ENCODE measurements around the gene THSD7A. TPM values are rescaled to one million over a fixed set of nuclear protein-coding genes. Genes with fewer than 3 reads are reported as not detected.

Gene THSD7A
- total and polyA plus RNA-seq, 5 experiments from 2014 or later: not detected

DNA sequence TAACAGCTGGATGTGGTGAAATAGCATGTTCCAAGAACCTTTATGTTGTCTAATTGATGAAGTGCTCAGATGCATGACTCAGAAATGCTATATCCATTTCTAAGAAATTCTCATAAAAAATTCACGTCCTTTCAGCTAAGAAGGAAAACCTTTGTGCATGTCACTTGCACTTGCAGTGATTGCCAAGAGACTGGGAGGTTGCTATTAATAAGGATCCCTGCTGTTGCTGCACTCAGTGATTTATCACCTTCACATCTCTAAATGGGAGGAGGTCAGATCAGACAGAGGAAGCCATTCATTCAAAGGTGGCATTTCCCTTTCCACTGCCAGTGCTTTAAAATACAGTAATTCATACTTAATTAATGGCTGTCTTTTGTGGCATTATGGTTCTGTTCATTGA lies 89.5 kb downstream of the THSD7A start:
- H3K36me3 Mint-ChIP-seq: no peaks in the 10 kb centered on the region
- POLR2A ChIA-PET: no interaction called here
- no peaks in the 10 kb centered on the region for H3K4me1 Mint-ChIP-seq
- no peaks in the 10 kb centered on the region for H3K27me3 Mint-ChIP-seq
- DNase-seq: no peak
- no peak overlapping the region for H3K4me3 Mint-ChIP-seq
- H3K9me3 Mint-ChIP-seq: peaks cover 0 to 9% (median 0%) of the 10 kb centered on the region in 9 donors
- H3K27ac Mint-ChIP-seq: no peak overlapping the region
- no peak for ATAC-seq

DNA sequence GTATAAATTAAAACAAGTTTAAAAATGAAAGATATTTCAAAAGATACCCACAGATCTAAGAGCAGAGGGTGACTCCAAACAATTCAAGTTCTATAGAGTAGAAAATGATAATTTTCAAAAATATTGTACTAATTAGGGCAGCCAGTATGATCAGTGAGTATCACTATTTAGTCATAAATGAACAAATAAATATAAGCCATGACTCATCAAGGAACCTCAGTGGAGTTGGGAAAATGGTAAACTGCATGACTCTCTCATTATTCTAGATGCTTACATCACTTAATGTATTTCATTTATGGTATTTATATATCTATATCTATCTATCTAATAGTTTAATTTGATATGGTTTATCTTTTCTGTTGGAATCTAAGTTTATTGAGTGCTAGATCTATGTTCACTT lies 94.3 kb downstream of the THSD7A start:
- DNase-seq (no peak), ATAC-seq (no peak)
- Mint-ChIP-seq H3K36me3 (no peaks in the 10 kb centered on the region), H3K9me3 (peaks cover 0 to 6% (median 0%) of the 10 kb centered on the region in 9 donors), H3K4me3 (no peak overlapping the region), H3K4me1 (no peaks in the 10 kb centered on the region), H3K27me3 (no peaks in the 10 kb centered on the region), H3K27ac (no peak overlapping the region)
- POLR2A ChIA-PET: no interaction called here

DNA sequence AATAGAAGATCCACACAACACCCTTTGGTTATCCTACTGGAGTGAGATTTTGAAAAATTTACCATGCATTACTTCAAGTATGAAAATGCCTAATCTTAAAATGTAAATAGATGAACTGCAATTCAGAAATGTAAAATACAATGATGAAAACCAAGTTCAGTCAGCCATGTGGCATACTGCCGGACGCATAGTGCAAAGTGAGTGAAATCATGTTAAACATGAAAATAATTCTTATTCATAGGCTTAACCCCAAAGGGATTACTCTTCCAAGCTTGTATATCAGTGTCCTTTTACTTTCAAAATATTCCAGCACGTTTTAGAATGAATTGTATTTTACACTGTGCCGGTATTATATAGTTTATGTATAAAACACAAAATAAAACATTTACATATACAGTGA lies 99.8 kb downstream of the THSD7A start:
- POLR2A ChIA-PET: no interaction called here
- ATAC-seq (no peak), DNase-seq (no peak)
- H3K27ac Mint-ChIP-seq: no peak overlapping the region
- H3K36me3 Mint-ChIP-seq: no peaks in the 10 kb centered on the region
- H3K9me3 Mint-ChIP-seq: peaks cover 0 to under 1% (median 0%) of the 10 kb centered on the region in 9 donors
- no peaks in the 10 kb centered on the region for H3K27me3 Mint-ChIP-seq
- H3K4me3 Mint-ChIP-seq: no peak overlapping the region
- H3K4me1 Mint-ChIP-seq: no peaks in the 10 kb centered on the region

DNA sequence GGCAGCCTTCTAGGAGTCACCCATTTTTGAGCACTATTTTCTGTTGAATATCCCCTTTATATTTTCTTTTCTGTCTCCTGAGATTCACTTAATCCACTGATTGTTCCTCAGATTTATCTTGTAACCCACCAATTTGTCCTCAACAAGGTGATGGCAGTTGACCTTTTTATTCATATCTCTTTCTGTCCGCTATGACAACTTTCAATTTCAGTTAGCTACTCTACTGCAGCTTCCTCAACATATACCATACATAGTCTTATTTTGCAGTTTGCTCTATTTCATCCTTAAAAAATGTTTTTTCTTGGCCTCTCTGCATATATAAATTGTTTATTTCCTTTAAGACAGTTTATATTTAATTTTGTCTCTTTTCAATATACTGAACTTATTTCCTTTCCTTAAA lies 101.3 kb downstream of the THSD7A start:
- POLR2A ChIA-PET: no interaction called here
- DNase-seq (no peak), ATAC-seq (no peak)
- no peaks in the 10 kb centered on the region for H3K36me3 Mint-ChIP-seq
- no peak overlapping the region for H3K4me3 Mint-ChIP-seq
- H3K9me3 Mint-ChIP-seq: peaks cover 0 to 3% (median 0%) of the 10 kb centered on the region in 9 donors
- no peaks in the 10 kb centered on the region for H3K27me3 Mint-ChIP-seq
- H3K4me1 Mint-ChIP-seq: no peaks in the 10 kb centered on the region
- no peak overlapping the region for H3K27ac Mint-ChIP-seq

DNA sequence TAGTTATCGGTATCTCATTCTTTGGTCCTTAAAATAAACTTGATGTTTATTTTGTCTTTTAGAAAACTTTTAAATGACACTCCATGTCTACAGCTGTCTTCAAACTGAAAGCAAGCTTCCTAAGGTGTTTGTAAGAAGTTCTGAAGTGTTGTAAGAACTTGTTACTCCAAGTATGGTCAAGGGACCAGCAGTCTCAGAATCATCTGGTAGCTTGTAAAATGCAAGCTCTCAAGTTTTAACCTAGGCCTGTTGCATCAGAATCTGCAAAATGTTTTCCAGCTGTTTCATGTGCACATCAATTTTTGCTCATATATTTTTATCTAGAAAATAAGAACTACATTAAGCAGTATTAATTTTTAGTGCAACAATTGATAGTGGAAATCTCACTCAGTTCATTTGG lies 104.1 kb downstream of the THSD7A start:
- Mint-ChIP-seq H3K27me3 (no peaks in the 10 kb centered on the region), H3K27ac (no peak overlapping the region), H3K9me3 (peaks cover 0 to 8% (median 0%) of the 10 kb centered on the region in 9 donors), H3K4me3 (no peak overlapping the region), H3K36me3 (no peaks in the 10 kb centered on the region), H3K4me1 (no peaks in the 10 kb centered on the region)
- DNase-seq: no peak
- POLR2A ChIA-PET: no interaction called here
- no peak for ATAC-seq

DNA sequence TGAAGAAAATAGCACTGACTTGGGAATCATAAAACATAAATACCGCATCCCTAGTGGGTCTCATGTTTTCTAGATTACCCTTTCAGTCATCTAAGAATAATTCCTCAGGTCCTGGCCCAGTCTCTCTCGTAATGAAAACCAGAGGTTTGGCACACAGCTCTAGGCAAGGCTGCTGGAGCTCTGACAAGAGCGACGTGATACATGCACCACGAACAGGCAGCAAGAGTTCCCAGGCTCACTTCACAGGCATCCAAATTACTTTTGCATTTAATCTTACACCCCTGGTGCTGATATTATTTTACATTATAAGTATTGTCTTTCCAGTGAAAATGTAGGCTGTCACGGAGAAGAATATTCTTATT lies 105.2 kb downstream of the THSD7A start:
- Mint-ChIP-seq H3K4me3 (no peak overlapping the region), H3K4me1 (no peaks in the 10 kb centered on the region), H3K36me3 (no peaks in the 10 kb centered on the region), H3K27ac (no peak overlapping the region), H3K9me3 (peaks cover 0 to 8% (median 0%) of the 10 kb centered on the region in 9 donors), H3K27me3 (no peaks in the 10 kb centered on the region)
- DNase-seq (no peak), ATAC-seq (no peak)
- POLR2A ChIA-PET: no interaction called here

DNA sequence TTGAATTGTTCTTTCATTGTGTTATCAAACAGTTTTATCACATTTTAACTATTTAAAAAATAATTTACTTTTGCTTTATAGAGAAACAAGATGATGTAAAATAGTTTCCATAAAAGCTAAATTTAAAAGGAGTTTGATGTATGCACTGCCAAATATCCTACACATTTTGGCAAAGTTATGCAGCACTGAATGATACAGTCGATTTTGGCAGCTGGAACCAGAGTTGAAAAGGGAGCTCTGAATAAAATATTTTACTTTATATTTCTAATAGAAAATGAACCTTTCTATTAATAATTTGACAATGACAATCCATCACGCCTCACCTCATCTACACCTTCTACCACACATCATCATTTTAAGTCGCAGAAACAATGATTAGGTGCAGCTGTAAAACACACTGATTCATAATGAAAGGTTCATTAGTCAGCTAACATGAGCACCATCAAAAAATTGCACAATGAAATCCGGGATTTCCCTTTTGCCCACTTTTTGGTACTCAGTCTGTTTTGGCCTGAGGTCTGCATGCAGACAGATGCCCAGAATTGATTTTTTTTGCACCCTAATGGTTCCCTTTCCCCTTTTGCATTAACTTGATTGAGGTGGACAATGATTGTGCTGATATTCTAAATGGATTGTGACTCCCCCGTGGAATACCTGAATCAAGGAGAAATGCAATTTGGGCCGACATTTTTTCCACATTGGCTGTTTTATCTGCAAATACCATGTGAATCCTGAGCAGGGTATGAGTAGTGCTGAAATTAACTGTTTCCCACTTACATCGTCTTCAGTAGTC lies 105.8 kb downstream of the THSD7A start:
- no peak for DNase-seq
- ATAC-seq: no peak
- POLR2A ChIA-PET: no interaction called here
- Mint-ChIP-seq H3K27me3 (no peaks in the 10 kb centered on the region), H3K27ac (no peak overlapping the region), H3K9me3 (peaks cover 0 to 8% (median 0%) of the 10 kb centered on the region in 9 donors), H3K4me1 (no peaks in the 10 kb centered on the region), H3K36me3 (no peaks in the 10 kb centered on the region), H3K4me3 (no peak overlapping the region)

DNA sequence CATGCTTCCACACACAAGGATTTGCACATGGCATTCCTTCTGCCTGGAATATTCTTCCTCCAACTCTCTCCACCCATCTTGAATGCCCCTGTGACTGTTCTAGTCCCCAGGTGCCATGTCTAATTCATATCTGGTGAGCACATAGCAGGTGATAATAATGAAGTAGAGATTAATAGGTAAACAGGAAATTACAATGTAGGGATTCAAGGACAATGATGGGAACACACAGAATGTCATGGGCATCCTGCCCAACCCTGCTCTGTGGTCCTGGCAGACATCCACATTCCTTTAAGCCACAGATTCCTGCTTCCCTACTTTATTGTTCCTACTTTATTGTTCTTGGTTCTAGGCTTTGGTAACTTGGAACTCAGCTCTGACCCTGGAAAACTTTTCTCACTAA lies 115.8 kb downstream of the THSD7A start:
- H3K4me1 Mint-ChIP-seq: no peaks in the 10 kb centered on the region
- H3K27me3 Mint-ChIP-seq: no peaks in the 10 kb centered on the region
- no peaks in the 10 kb centered on the region for H3K36me3 Mint-ChIP-seq
- no peak for ATAC-seq
- DNase-seq: no peak
- H3K9me3 Mint-ChIP-seq: peaks cover 0 to 17% (median 0%) of the 10 kb centered on the region in 9 donors
- H3K4me3 Mint-ChIP-seq: no peak overlapping the region
- POLR2A ChIA-PET: no interaction called here
- H3K27ac Mint-ChIP-seq: no peak overlapping the region

DNA sequence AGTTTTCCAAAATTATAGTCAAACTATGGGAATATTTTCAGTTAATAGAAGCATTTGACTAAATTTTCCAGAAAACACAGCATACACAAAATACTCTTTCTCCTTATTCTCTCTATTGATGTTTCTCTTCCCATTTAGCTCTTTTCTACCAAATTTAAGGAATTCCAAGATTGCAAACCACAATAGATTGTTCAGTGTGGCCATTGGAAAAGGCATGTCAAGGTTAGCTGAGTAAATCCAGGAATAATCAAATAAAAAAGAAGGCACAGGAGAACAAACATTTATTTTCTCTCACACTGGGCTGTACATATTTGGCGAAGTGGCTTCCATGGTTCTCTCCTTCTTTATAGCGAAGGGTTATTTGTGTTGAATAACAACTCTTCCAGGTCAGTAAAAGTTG lies 117.3 kb downstream of the THSD7A start:
- Mint-ChIP-seq H3K4me3 (no peak overlapping the region), H3K9me3 (peaks cover 0 to 17% (median 0%) of the 10 kb centered on the region in 9 donors), H3K27ac (no peak overlapping the region), H3K27me3 (no peaks in the 10 kb centered on the region), H3K36me3 (no peaks in the 10 kb centered on the region), H3K4me1 (no peaks in the 10 kb centered on the region)
- POLR2A ChIA-PET: no interaction called here
- ATAC-seq (no peak), DNase-seq (no peak)

DNA sequence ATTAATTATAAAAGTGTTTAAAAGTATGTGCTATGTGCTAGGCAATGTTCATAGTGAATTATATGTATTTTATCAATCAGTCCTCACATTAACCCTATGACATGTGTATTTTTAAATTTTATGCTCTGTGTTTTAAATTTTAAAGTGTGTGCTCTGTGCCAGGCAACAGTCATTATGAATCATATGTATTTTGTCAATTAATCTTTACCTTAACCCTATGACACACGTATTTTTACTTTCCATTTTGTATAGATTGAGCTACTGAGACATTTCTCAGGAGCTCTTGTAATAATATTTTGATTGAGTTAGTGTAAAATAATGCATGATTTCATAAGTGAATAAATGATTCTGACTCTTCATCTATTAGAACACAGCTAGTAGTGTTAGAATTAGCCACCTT lies 117.8 kb downstream of the THSD7A start:
- no peaks in the 10 kb centered on the region for H3K36me3 Mint-ChIP-seq
- H3K27ac Mint-ChIP-seq: no peak overlapping the region
- no peak for DNase-seq
- POLR2A ChIA-PET: no interaction called here
- no peaks in the 10 kb centered on the region for H3K4me1 Mint-ChIP-seq
- H3K9me3 Mint-ChIP-seq: peaks cover 0 to 17% (median 0%) of the 10 kb centered on the region in 9 donors
- no peak for ATAC-seq
- no peak overlapping the region for H3K4me3 Mint-ChIP-seq
- H3K27me3 Mint-ChIP-seq: no peaks in the 10 kb centered on the region

DNA sequence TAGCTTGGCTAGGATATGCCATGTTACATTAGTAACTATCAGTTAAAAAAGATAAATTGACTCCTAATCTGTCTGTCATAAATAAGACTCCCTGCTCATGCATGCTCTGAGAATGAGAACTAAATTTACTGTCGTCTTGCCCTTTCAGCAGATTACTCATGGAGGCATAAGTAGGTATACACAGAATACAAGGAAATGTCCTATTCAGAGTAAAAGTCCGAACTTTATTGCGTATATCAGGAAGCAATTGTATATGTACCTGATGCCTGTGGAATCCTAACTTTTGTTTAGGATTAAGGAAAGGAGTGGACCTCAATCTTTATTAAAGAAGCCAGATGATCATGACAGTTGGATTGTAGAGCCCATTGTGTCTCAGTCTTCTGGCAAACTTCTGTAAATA lies 118.6 kb downstream of the THSD7A start:
- no peak for ATAC-seq
- Mint-ChIP-seq H3K4me3 (no peak overlapping the region), H3K9me3 (peaks cover 0 to 17% (median 0%) of the 10 kb centered on the region in 9 donors), H3K27me3 (no peaks in the 10 kb centered on the region), H3K4me1 (no peaks in the 10 kb centered on the region), H3K27ac (no peak overlapping the region), H3K36me3 (no peaks in the 10 kb centered on the region)
- DNase-seq: no peak
- POLR2A ChIA-PET: no interaction called here

DNA sequence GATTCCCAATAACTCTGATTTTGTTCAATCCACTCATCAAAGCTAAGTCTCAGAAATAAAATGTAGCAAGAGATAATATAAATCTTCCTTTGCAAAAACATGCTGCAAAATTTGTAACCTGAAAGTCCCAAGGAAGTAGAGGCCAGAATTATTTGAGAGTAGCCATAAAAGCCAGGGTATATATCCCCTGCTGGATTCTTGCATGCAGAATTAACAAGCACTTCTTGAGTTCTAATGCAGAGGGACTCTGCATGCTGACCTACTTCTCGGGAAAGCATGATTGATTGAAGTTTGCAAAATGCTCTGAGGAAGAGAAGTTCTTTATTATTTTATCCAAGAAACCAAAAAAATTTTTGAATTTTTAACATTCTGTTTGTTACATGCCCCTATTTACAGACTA lies 121.6 kb downstream of the THSD7A start:
- no peak for ATAC-seq
- POLR2A ChIA-PET: no interaction called here
- Mint-ChIP-seq H3K36me3 (no peaks in the 10 kb centered on the region), H3K4me3 (no peak overlapping the region), H3K27ac (no peak overlapping the region), H3K9me3 (peaks cover 0 to under 1% (median 0%) of the 10 kb centered on the region in 9 donors), H3K4me1 (no peaks in the 10 kb centered on the region), H3K27me3 (no peaks in the 10 kb centered on the region)
- DNase-seq: no peak

DNA sequence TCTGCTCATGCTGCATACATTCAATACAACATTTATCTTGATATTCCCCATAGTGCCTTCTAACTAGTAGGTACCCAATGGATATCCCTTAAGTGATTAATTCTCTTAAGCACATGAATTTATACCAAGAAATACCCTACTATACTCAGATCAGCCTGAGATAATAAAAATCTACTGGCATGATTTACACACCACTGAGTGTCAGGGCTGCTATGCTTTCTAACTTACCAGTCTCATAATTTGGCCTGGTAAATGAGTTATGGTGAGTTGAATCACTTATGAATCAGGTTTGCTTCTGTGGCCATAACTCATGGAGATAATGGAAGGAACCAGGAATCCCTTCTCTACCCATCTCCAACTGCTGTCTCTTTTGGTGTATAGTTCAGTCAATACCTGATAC lies 122.8 kb downstream of the THSD7A start:
- no peak overlapping the region for H3K27ac Mint-ChIP-seq
- POLR2A ChIA-PET: no interaction called here

DNA sequence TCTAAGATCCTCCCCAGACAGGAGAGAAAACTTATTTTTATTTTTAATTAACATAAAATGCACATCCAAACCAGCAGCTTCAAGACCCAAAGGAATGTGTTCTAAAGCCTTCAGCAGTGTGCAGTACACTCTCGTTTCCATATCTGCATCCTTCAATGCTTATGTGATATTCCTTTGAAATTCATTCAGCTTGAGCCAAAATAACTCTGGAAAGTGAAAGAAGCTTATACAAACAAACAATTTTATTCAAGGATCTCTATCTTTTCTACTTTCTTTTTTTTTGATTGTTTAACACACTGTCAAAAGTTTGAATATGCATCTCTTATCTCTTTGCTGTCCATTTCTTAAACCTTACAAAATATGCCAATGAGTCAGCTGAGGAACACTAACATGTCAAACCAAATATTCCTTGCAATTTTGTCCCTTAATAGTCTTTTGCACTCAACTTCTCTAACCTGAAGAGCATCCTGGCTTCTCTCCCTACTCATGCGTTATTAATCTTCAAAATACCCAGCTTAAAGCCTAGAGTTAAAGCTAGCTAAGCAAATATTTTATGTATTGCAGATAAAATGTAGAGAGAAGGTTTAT lies 124.3 kb downstream of the THSD7A start:
- Mint-ChIP-seq H3K4me3 (no peak overlapping the region), H3K27ac (no peak overlapping the region), H3K9me3 (peaks cover 0 to 10% (median 0%) of the 10 kb centered on the region in 9 donors), H3K4me1 (no peaks in the 10 kb centered on the region), H3K36me3 (no peaks in the 10 kb centered on the region), H3K27me3 (no peaks in the 10 kb centered on the region)
- POLR2A ChIA-PET: no interaction called here
- ATAC-seq (no peak), DNase-seq (no peak)

More for the DNA sequence above, 122.8 kb downstream of the THSD7A start:
- Mint-ChIP-seq H3K9me3 (peaks cover 0 to 10% (median 0%) of the 10 kb centered on the region in 9 donors), H3K4me3 (no peak overlapping the region), H3K36me3 (no peaks in the 10 kb centered on the region), H3K27me3 (no peaks in the 10 kb centered on the region), H3K4me1 (no peaks in the 10 kb centered on the region)
- ATAC-seq: no peak
- DNase-seq: no peak
